DND-41 (cell line): ENCODE data around the gene VWA3B.

Experiments
- CTCF ChIP-seq: IDR thresholded peaks from 2 replicates; pipeline ENCODE4 v1.5.1; 2012; ENCODE audit warnings: borderline replicate concordance, low read length, moderate library complexity, mild to moderate bottlenecking; ENCODE audit not compliant: poor library complexity, severe bottlenecking; ENCODE audit errors: extremely low read depth
- EZH2 ChIP-seq: IDR thresholded peaks from 3 replicates; pipeline ENCODE4 v1.6.1; 2012; ENCODE audit warnings: borderline replicate concordance, low read depth, mild to moderate bottlenecking, moderate library complexity, low read length, inconsistent platforms; ENCODE audit not compliant: severe bottlenecking

- no peak for TF ChIP-seq CTCF
- no peak for TF ChIP-seq EZH2
Observed at GRCh38 chr2:98137196-98137595, 50.2 kb downstream of the VWA3B start.
